Hematopoietic multipotent progenitor cell treated with erythropoietin and hydrocortisone succinate and interleukin-3 and kit ligand, for 17 days (in vitro differentiated cells): Measurements from ENCODE around the gene STARD10.

Experiments
- DNase-seq: peaks from one replicate; pipeline ENCODE4 v3.0.0-alpha.2; 2015; ENCODE audit warnings: low spot score

The STARD10 gene

GRCh38 chr11:72780296-72781062 is 13.4 kb downstream of the STARD10 start:
- DNase-seq, result no peak

GRCh38 chr11:72779495-72780128 is 14.2 kb downstream of the STARD10 start:
- no peak for DNase-seq

GRCh38 chr11:72778535-72779494 is 15.0 kb downstream of the STARD10 start:
- no peak for DNase-seq

- no peak for DNase-seq
Measured at GRCh38 chr11:72777755-72778278, 16.0 kb downstream of the STARD10 start.

DNA sequence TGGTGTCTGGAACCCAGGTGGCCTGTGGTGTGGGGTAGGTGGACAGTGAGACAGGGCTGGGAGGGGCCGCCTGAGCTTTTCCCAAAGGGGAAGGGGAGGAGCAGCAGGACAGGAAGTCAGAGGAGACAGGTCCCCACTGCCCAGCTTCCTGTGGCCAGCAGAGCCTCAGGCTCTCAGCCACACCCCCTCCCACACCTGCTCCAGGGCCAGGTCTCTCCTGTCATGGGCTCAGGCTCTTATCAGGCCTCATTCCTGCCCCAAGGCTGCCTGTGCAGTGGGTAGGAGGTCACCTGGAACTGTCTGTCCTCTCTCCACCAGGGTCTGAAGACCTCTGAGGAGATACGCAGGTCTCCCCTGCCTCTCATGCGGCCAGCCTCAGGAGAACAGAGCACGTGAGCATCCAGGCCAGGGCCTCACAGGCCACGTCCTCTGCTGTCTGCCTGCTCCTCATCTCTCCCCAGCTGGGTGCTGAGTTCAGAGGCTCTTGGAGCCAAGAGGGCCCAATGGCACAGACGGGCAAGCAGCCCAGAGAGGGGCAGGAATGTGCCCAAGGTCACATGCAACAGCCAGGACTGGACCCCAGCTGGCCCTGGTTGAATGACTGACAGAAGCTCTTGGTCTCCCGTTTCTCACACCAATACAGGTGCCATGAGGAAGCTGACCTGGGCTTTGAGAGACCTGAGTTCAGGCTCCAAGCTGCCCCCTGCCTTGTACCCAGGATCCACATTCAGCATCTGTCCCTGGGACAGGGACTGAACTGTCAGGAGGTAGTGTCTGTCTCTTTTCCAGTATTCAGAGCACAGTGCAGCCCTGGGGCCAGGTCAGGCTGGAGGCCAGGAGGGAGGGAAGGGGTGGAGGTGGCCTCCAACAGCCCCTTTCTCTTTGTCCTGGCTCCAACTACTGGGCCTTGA is 16.7 kb downstream of the STARD10 start:
- DNase-seq, result no peak

- no peak for DNase-seq
Measured at GRCh38 chr11:72776117-72776843, 17.6 kb downstream of the STARD10 start.

DNA sequence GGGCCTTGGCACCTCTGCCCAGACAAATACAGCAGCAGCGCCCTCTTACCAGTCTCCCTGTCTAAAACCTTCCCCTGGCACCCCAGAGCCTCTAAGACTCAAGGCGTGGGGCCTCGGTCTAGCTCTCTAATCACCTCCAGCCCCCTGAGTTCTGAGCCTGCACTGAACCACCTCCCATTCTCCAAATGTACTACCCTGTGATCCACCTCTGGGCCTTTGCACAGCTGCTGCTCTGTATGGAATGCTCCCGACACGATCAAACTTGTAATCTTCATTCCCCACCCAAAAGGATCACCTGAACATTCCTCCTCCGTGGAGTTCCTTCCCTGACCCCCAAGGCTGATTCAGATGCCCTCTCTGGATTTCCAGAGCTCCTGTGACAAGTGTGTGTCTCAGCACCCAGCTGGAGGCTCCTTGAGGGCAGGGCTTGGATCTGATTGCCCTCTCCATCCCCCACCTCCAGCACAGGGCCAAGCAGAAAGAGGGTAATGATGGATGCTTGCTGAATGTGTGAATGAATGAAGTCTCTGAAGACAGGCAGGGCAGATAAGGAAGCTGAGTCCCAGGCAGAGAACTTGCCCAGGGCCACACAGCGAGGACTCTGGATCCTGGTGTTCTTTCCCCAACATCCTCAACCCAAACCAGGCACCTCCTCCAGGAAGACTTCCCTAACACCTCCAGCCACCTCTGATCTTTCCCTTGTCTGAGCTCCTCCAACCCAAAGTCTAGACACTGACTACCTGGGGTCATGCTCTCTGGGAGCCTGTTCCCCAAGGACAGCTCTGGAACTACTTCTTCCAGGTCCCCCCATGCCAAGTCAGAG is 18.3 kb downstream of the STARD10 start:
- DNase-seq, result no peak

DNA sequence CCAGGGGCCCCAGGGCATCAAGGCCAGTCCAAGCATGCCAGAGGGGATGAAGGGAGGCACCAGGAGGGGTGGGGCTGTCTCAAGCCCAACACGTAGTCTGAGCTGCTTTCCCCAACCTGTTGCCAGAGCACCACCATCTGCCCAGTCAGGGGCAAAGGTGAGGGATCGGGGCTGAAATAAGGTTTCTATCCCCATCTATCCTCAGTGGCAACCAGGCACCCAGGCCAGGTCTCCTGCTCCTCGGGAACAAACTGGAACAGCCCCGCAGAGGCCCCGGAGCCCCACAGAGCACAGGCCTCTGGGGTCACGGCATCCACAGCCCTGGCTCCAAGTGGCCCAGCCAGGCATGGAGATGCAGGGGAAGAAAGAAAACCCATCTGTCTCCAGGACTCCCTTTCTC is 19.3 kb downstream of the STARD10 start:
- no peak for DNase-seq

DNA sequence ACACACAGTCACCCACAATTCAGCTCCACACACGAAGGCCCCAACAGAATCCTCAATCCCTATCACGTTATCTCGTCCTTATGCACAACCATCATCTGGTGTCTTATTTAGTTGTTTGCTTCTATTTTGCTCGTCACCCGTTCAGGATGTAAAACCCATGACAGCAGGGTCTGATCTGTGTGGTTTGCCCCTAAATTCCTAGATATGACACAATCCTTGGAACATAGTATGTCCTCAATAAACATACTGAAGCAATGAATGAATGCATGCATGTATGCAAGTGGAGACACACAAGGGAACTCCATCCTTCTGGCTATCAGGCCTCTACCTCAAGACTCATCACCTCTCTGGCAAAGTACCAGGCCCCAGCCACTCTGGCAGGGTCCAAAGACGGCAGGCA is 20.2 kb downstream of the STARD10 start:
- no peak for DNase-seq

DNA sequence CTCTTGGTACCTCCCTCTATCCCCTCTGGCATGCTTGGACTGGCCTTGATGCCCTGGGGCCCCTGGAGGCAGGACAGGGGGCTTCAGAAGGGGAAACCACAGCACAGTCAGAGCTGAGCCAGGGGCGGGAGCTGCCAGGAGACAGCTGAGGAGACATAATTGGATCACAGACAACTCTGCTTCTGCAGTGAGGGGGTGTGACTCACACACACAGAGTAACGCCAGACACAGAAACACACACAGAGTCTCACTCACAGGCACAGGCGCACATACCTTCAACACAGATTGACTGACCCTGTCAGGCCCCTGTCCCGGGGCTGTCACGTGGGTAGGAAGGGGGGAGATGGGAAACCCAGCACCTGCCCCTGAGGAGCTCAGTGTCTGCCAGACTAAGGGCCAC is 20.6 kb downstream of the STARD10 start:
- no peak for DNase-seq

DNA sequence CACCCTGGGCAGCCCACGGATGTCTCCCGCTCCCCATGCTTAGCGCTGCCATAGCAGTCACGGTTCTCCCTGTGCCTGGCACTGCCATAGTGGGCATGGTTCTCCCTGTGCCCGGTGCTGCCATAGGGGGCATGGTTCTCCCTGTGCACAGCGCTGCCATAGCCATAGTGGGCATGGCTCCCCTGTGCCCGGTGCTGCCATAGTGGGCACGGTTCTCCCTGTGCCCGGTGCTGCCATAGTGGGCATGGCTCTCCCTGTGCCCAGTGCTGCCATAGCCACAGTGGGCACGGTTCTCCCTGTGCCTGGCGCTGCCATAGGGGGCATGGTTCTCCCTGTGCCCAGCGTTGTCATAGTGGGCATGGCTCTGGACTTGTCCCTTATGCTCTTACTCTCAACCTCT is 21.8 kb downstream of the STARD10 start:
- DNase-seq, result no peak

DNA sequence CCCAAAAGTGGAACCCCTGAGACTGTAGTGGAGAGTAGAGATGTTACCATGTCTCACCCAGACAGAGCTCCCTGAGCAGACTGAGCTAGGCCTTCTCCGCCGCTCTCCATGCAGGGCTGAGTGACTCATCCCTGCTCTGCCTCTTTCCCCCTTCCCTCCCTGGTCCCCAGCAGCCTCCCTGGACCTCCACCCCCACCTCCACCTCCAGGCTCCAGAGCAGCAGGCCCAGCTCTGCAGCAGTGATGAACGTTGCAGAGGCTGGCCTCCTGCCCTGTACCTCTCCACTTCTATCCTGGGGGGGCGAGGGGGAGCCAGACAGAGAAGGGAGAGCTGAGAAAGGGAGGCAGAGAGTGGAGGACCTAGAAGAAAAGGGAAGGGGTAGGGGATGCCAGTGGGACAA is 22.3 kb downstream of the STARD10 start:
- DNase-seq, result no peak

DNA sequence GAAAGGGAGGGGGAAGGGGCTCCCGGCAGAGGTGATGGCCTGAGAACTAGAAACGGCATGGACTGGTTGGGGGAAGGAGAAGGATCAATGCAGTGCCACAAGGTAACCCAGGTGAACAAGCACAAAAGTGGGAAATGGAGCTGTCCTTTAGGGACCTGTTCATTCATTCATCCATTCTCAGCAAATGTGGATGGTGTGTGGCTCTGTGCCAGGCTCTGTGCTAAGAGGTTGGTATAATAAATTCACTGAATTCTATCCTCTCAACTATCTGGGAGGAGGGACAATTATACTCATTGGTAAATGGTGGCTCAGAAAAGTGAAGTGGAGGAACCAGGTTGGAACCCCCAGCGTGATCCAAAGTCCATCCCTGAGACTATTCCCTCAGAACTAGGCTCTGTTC is 23.0 kb downstream of the STARD10 start:
- DNase-seq, result no peak

- DNase-seq, result no peak
Measured at GRCh38 chr11:72769680-72770079, 24.2 kb downstream of the STARD10 start.

DNA sequence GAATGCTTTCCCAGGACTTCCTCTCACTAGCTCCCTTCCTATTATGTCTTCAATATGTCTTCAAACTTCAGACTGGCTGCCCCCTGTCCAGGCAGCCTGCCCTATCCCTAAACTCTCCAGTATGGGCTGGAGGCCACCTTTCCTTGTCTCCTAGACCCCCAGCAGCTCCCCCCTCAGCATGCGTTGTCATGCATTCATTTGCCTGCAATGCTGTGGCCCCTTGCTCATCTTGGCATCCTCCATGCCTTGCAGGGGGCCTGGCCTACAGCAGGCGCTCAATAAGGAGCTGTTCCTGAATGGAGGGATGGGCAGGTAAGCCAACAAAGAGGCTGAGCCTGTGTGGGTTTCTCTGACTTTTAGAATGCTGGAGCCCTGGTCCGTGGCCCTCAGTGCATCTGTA is 25.3 kb downstream of the STARD10 start:
- DNase-seq, result no peak

DNA sequence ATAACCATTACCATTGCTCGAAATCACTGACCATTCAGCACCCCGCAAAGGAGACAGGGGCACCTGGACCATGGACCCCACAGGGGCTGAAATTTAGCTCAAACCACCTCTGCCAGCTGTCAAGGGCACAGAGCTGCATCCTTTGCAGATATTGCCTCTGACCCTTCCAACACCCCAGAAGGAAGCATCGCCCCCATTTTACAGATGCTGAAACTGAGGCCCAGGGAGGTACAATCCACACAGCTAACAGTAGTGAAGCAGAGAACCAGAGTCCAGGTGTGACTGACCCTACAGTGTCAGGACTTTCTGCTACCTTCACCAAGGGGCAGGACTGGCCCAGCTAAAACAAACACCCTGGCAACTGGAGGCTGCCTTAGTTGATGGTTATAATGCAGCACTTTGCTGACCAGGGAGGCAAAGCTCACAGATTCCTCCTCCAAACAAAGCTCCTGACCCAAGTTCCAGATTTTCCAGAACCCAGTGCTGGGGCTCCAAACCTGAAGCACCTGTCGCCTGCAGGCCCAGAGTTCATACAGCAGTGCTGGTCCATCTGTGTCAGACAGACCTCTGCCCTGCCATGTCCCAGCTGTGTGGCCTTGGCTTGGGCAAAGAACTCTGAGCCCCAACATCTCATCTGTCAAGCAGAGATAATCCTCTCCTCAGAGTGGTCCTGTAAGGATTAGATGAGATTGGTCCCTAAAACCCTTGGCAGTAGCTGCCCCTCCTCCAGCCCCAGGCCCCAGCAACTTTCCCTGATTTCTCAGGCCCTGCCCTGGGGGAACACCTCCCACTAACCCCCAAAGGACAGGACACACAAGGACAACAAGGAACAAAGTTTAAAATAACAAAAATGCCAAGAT is 26.4 kb downstream of the STARD10 start:
- DNase-seq, result no peak

DNA sequence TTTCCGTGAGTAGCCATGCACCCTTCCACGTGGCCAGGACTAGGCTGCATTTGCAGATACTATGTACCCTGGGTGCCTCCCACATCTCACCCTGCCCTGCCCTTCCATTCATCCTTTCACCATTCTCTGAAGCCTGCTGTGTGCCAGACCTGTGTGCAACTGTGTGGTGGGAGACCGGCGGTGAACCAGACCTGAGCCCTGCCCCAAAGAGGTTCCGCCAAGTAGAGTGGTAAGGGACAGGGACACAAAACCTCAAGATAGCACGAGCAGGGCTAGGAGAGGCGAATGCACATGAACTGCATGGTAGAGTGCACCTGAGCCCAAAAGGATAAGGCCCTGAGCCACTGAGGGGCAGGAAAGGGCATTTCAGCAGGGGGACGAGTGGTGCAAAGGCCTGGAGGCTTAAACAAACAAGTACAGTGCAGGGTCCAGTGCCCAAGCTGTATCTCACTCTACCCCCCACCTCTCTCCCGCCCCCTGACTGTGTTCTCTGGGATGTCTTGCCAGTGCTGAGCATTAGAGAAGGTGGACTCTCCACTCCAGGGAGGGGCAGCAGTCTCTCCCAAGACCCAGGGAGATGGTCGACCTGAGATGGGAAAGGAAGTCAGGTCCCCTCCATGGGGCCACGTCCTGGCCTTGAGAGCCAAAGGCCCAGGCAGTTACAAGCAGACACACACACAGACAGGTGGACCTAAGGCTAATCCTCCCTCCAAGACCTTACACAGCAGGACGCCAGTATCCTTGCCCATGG is 27.5 kb downstream of the STARD10 start:
- no peak for DNase-seq

DNA sequence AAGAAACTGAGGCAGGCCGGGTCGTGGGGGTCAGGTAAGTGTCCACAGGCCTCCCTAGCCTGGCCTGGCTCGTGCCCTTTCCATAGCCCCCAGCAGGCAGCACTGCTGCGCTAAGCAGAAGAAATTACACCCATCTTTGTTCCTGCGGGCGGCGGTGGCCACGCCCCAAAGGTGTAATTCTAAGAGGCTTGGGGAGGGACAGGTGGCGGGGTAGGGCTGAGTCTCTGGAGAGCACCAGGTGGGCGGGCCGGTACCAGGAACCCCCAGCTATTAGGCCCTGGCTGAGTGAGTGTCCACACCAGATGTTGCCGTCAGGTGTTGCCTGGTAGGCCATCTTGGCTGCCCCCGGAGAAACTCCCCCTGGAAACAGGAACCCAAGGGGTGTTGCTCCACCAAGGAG is 29.3 kb downstream of the STARD10 start:
- DNase-seq, result no peak
